Measurements from ENCODE around the gene ELL2. TPM values are rescaled to one million over a fixed set of nuclear protein-coding genes. Genes with fewer than 3 reads are reported as not detected.

ELL2 gene
- total and polyA plus RNA-seq, 2 of the 13 experiments (the other 11 are each of a cell fraction or from before 2014, with no cell fraction given), result 78.9 to 97.1 TPM

DNA sequence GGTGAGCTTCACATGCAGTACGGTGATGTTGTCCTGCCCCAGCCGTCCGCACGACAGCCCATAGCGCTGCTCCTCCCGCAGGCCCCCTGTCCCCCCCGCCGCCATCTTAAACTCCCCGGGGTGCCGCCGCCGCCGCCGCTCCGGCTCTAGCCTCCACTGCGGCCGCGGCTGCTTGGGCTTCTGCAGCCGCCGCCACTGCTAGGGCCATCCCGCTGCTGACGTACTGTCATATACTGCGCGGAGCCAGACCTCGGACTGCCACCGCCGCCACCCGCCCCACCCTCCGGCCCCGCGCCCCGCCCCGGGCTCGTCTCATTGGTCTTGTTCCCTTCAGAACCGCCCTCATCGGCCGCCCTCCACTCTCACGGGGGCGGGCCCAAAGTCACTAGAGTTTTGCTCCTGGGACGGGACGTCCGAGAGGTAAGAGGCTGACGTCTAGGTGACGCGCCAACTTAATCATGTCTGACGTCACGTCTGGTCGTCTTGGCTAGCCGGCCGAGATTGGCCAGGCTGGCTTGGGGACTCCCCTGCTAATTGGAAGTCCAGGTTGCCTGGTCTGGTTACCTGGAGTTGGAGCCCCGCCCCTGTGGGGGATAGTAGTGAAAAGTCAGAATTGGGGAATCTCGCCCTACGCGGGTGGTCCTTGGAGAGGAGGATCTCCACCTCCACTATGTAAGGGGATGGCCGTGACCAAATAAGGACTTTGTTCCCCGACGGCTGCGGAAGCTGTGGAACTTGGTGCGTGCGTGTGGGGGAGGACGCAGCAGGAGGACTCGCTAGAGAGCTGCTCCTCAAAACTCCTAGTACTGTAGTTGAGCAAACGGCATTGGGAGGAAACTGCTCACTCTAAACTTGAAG, at the start of gene ELL2 (continued):
- TF ChIP-seq RNF2 (conservative IDR thresholded peaks at IDR 0.05; ENCODE audit: low read depth) (no peak), PPARG (CRISPR knock-in tag; conservative IDR thresholded peaks at IDR 0.05) (0 out of 2 replicates have a peak, but pooled peaks have one; percentile 34), TAF1 (CRISPR knock-in tag; IDR thresholded peaks at IDR 0.05) (peak; percentile 96), SMC3 (IDR thresholded peaks at IDR 0.05; ENCODE audit: low read length) (no peak), ZC3H4 (CRISPR knock-in tag; IDR thresholded peaks at IDR 0.05; ENCODE audit: borderline replicate concordance) (peak; percentile 41; the same call in 1 of the 2 replicates), EHMT2 (IDR thresholded peaks at IDR 0.05; ENCODE audit: borderline replicate concordance, low read depth, low read length) (peak; percentile 79; the same call in 1 of the 2 replicates), ZNF468 (CRISPR knock-in tag; IDR thresholded peaks at IDR 0.05) (no peak), ZBTB7A (CRISPR knock-in tag; IDR thresholded peaks at IDR 0.05) (no peak), TBP (CRISPR knock-in tag; IDR thresholded peaks at IDR 0.05) (no peak), ARHGAP35 (CRISPR knock-in tag; IDR thresholded peaks at IDR 0.05; ENCODE audit: borderline replicate concordance) (no peak), ZNF674 (CRISPR knock-in tag; IDR thresholded peaks at IDR 0.05; ENCODE audit: low read depth) (no peak), ZNF569 (CRISPR knock-in tag; IDR thresholded peaks at IDR 0.05; ENCODE audit: borderline replicate concordance) (peak; percentile 27; the same call in 1 of the 2 replicates), SALL1 (CRISPR knock-in tag; IDR thresholded peaks at IDR 0.05) (peak; percentile 78), WIZ (CRISPR knock-in tag; IDR thresholded peaks at IDR 0.05) (no peak), RXRA (CRISPR knock-in tag; IDR thresholded peaks at IDR 0.05) (peak; percentile 40)
- TF ChIP-seq, protein P1, sequence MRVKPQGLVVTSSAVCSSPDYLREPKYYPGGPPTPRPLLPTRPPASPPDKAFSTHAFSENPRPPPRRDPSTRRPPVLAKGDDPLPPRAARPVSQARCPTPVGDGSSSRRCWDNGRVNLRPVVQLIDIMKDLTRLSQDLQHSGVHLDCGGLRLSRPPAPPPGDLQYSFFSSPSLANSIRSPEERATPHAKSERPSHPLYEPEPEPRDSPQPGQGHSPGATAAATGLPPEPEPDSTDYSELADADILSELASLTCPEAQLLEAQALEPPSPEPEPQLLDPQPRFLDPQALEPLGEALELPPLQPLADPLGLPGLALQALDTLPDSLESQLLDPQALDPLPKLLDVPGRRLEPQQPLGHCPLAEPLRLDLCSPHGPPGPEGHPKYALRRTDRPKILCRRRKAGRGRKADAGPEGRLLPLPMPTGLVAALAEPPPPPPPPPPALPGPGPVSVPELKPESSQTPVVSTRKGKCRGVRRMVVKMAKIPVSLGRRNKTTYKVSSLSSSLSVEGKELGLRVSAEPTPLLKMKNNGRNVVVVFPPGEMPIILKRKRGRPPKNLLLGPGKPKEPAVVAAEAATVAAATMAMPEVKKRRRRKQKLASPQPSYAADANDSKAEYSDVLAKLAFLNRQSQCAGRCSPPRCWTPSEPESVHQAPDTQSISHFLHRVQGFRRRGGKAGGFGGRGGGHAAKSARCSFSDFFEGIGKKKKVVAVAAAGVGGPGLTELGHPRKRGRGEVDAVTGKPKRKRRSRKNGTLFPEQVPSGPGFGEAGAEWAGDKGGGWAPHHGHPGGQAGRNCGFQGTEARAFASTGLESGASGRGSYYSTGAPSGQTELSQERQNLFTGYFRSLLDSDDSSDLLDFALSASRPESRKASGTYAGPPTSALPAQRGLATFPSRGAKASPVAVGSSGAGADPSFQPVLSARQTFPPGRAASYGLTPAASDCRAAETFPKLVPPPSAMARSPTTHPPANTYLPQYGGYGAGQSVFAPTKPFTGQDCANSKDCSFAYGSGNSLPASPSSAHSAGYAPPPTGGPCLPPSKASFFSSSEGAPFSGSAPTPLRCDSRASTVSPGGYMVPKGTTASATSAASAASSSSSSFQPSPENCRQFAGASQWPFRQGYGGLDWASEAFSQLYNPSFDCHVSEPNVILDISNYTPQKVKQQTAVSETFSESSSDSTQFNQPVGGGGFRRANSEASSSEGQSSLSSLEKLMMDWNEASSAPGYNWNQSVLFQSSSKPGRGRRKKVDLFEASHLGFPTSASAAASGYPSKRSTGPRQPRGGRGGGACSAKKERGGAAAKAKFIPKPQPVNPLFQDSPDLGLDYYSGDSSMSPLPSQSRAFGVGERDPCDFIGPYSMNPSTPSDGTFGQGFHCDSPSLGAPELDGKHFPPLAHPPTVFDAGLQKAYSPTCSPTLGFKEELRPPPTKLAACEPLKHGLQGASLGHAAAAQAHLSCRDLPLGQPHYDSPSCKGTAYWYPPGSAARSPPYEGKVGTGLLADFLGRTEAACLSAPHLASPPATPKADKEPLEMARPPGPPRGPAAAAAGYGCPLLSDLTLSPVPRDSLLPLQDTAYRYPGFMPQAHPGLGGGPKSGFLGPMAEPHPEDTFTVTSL (CRISPR knock-in tag; IDR thresholded peaks at IDR 0.05; ENCODE audit: borderline replicate concordance), result no peak; the same call in 1 of the 2 replicates
- TF ChIP-seq, protein P2, sequence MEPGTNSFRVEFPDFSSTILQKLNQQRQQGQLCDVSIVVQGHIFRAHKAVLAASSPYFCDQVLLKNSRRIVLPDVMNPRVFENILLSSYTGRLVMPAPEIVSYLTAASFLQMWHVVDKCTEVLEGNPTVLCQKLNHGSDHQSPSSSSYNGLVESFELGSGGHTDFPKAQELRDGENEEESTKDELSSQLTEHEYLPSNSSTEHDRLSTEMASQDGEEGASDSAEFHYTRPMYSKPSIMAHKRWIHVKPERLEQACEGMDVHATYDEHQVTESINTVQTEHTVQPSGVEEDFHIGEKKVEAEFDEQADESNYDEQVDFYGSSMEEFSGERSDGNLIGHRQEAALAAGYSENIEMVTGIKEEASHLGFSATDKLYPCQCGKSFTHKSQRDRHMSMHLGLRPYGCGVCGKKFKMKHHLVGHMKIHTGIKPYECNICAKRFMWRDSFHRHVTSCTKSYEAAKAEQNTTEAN (CRISPR knock-in tag; conservative IDR thresholded peaks at IDR 0.05), result peak; percentile 60; the same call in 1 of the 2 replicates
- TF ChIP-seq, protein P3, sequence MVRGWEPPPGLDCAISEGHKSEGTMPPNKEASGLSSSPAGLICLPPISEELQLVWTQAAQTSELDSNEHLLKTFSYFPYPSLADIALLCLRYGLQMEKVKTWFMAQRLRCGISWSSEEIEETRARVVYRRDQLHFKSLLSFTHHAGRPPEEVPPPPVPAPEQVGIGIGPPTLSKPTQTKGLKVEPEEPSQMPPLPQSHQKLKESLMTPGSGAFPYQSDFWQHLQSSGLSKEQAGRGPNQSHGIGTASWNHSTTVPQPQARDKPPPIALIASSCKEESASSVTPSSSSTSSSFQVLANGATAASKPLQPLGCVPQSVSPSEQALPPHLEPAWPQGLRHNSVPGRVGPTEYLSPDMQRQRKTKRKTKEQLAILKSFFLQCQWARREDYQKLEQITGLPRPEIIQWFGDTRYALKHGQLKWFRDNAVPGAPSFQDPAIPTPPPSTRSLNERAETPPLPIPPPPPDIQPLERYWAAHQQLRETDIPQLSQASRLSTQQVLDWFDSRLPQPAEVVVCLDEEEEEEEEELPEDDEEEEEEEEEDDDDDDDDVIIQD (CRISPR knock-in tag; IDR thresholded peaks at IDR 0.05; ENCODE audit: low read depth), result peak; percentile 93; the same call in 1 of the 2 replicates
- TF ChIP-seq, protein P4, sequence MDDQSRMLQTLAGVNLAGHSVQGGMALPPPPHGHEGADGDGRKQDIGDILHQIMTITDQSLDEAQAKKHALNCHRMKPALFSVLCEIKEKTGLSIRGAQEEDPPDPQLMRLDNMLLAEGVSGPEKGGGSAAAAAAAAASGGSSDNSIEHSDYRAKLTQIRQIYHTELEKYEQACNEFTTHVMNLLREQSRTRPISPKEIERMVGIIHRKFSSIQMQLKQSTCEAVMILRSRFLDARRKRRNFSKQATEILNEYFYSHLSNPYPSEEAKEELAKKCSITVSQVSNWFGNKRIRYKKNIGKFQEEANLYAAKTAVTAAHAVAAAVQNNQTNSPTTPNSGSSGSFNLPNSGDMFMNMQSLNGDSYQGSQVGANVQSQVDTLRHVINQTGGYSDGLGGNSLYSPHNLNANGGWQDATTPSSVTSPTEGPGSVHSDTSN (CRISPR knock-in tag; IDR thresholded peaks at IDR 0.05; ENCODE audit: borderline replicate concordance), result peak; percentile 35; the same call in 1 of the 2 replicates

Measured in HepG2 (cell line).